IMR-90 (cell line): ENCODE data around the gene MYLK4.

Source experiments
- CEBPB ChIP-seq: IDR thresholded peaks from 2 replicates; pipeline ENCODE4 v1.6.1; 2012; ENCODE audit warnings: low read depth, low read length, improper control_type of control experiment
- POLR2A ChIP-seq: IDR thresholded peaks from 2 replicates; pipeline ENCODE4 v1.6.1; 2012; ENCODE audit warnings: mild to moderate bottlenecking, low read depth, low read length
- RAD21 ChIP-seq: IDR thresholded peaks from 2 replicates; pipeline ENCODE4 v1.6.1; 2012; ENCODE audit warnings: low read length, improper control_type of control experiment
- TF ChIP-seq, protein P1 (sequence below): conservative IDR thresholded peaks from 2 replicates; pipeline ENCODE4 v1.5.1; 2012; ENCODE audit warnings: mild to moderate bottlenecking, low read depth, low read length, improper control_type of control experiment
- TF ChIP-seq, protein P2 (sequence below): fragments of 150-350 bp; IDR thresholded peaks from 2 replicates; pipeline ENCODE4 v1.6.1; 2016; ENCODE audit warnings: low read depth, mild to moderate bottlenecking, low read length, moderate library complexity, borderline replicate concordance

GRCh38 chr6:2791450-2791974 lies 40.8 kb upstream of the MYLK4 start:
- no peak for TF ChIP-seq POLR2A
- TF ChIP-seq, protein P1, sequence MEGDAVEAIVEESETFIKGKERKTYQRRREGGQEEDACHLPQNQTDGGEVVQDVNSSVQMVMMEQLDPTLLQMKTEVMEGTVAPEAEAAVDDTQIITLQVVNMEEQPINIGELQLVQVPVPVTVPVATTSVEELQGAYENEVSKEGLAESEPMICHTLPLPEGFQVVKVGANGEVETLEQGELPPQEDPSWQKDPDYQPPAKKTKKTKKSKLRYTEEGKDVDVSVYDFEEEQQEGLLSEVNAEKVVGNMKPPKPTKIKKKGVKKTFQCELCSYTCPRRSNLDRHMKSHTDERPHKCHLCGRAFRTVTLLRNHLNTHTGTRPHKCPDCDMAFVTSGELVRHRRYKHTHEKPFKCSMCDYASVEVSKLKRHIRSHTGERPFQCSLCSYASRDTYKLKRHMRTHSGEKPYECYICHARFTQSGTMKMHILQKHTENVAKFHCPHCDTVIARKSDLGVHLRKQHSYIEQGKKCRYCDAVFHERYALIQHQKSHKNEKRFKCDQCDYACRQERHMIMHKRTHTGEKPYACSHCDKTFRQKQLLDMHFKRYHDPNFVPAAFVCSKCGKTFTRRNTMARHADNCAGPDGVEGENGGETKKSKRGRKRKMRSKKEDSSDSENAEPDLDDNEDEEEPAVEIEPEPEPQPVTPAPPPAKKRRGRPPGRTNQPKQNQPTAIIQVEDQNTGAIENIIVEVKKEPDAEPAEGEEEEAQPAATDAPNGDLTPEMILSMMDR, result no peak
- no peak for TF ChIP-seq CEBPB
- no peak for TF ChIP-seq RAD21
- TF ChIP-seq, protein P2, sequence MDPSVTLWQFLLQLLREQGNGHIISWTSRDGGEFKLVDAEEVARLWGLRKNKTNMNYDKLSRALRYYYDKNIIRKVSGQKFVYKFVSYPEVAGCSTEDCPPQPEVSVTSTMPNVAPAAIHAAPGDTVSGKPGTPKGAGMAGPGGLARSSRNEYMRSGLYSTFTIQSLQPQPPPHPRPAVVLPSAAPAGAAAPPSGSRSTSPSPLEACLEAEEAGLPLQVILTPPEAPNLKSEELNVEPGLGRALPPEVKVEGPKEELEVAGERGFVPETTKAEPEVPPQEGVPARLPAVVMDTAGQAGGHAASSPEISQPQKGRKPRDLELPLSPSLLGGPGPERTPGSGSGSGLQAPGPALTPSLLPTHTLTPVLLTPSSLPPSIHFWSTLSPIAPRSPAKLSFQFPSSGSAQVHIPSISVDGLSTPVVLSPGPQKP, result no peak
